ENCODE results near the gene NXN.

The NXN gene

GRCh38 chr17:949623-950303 is 29.8 kb downstream of the NXN start:
- no peak overlapping the region for H3K4me3 ChIP-seq (ENCODE audit: low read depth, low read length)

GRCh38 chr17:948284-948852 is 31.2 kb downstream of the NXN start:
- no peak overlapping the region for H3K4me3 ChIP-seq (ENCODE audit: low read depth, low read length)
- TF ChIP-seq, protein P1, sequence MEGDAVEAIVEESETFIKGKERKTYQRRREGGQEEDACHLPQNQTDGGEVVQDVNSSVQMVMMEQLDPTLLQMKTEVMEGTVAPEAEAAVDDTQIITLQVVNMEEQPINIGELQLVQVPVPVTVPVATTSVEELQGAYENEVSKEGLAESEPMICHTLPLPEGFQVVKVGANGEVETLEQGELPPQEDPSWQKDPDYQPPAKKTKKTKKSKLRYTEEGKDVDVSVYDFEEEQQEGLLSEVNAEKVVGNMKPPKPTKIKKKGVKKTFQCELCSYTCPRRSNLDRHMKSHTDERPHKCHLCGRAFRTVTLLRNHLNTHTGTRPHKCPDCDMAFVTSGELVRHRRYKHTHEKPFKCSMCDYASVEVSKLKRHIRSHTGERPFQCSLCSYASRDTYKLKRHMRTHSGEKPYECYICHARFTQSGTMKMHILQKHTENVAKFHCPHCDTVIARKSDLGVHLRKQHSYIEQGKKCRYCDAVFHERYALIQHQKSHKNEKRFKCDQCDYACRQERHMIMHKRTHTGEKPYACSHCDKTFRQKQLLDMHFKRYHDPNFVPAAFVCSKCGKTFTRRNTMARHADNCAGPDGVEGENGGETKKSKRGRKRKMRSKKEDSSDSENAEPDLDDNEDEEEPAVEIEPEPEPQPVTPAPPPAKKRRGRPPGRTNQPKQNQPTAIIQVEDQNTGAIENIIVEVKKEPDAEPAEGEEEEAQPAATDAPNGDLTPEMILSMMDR (IDR thresholded peaks at IDR 0.05; ENCODE audit: low read depth, low read length) = no peak

More at GRCh38 chr17:949623-950303, 29.8 kb downstream of the NXN start:
- TF ChIP-seq, protein P1 (IDR thresholded peaks at IDR 0.05; ENCODE audit: low read depth, low read length) = no peak

GRCh38 chr17:946510-947236 is 32.9 kb downstream of the NXN start:
- TF ChIP-seq, protein P1 (IDR thresholded peaks at IDR 0.05; ENCODE audit: low read depth, low read length) = no peak
- no peak overlapping the region for H3K4me3 ChIP-seq (ENCODE audit: low read depth, low read length)

DNA sequence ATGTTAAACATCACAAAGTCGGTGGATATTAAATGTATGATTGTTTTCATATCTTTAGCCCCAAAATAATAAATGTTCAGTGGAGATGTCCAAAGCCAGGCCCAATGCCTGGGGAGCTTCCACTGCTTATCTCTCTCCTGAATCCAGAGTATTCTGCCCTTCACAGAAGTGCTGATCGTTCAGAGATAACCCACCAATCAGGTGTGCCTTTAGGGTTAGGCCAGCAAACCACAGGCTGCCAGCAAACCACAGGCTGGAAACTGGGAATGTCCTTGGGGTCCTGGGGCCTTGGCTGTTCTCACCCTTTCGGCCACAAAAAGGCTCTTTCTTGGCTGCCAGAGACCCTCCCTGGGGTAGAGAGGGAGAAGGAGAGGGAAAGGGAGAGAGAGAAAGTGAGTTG is 33.9 kb downstream of the NXN start:
- TF ChIP-seq, protein P1 (IDR thresholded peaks at IDR 0.05; ENCODE audit: low read depth, low read length) = no peak
- H3K4me3 ChIP-seq (ENCODE audit: low read depth, low read length) = no peak overlapping the region

DNA sequence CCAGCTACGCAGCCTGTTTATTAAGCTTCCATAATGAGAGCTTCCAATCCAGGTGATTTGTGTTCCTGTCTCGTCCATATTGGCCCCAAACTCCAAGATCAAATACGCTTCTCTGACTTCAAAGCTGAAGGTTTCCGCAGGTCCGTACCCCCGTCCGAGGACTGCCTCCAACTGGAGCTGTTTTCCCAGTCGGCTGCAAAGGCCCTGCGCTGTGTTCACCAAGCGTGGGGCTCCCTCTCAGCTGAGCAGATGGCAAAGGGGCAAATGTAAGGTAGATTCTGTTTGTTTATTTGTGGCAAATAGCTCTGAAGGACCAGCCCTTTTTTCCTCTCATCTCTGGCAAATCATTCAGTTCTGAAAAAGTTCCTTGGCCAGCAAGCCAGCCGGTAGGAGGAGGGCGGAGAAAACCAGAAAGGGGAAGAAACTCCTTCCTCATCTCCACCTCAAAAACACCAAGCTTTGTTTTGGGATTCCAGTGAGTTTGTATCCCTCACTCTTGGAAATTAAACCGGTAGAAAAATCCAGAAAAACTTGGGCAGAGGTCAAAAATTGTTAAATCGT is 35.2 kb downstream of the NXN start:
- no peak overlapping the region for H3K4me3 ChIP-seq (ENCODE audit: low read depth, low read length)
- TF ChIP-seq, protein P1 (IDR thresholded peaks at IDR 0.05; ENCODE audit: low read depth, low read length) = no peak

- TF ChIP-seq, protein P1 (IDR thresholded peaks at IDR 0.05; ENCODE audit: low read depth, low read length) = no peak
- H3K4me3 ChIP-seq (ENCODE audit: low read depth, low read length) = no peak overlapping the region
Observed at GRCh38 chr17:935485-935884, 44.1 kb downstream of the NXN start.

Data from WI38 (cell line).